Kidney epithelial cell (primary cell): ENCODE data around the gene CKB. TPM values are rescaled to one million over a fixed set of nuclear protein-coding genes. Genes with fewer than 3 reads are reported as not detected.

Experiments
- DNase-seq: peaks from one replicate; pipeline ENCODE4 v3.0.0-alpha.2; 2010; ENCODE audit warnings: low read depth
- H3K27me3 ChIP-seq: 2 replicates; pipeline ENCODE4 v1.6.0; 2011; ENCODE audit warnings: low read length; ENCODE audit not compliant: control insufficient read depth, insufficient read depth
- H3K36me3 ChIP-seq: 2 replicates; pipeline ENCODE4 v1.5.1; 2011; ENCODE audit warnings: low read length; ENCODE audit not compliant: control insufficient read depth, insufficient read depth
- H3K4me3 ChIP-seq: 2 replicates; pipeline ENCODE4 v1.5.1; 2011; ENCODE audit warnings: low read depth, mild to moderate bottlenecking, control low read depth, low read length
- CTCF ChIP-seq: IDR thresholded peaks from 2 replicates; pipeline ENCODE4 v1.5.1; 2011; ENCODE audit warnings: mild to moderate bottlenecking, moderate library complexity, low read length, control low read depth, inconsistent platforms; ENCODE audit not compliant: insufficient read depth, poor library complexity, severe bottlenecking
- total RNA-seq: library from RNA; depleted of rRNA; stranded (reverse); fragments of >200 nt; gene quantifications from 2 replicates; pipeline ENCODE4 v1.2.3, GENCODE V29; 2015

CKB gene
- total RNA-seq, 1 donor from 2014 or later: 78.7 TPM

GRCh38 chr14:103558071-103558882 is 35.6 kb upstream of the CKB start:
- no peaks in the 10 kb centered on the region for H3K36me3 ChIP-seq
- no peak for TF ChIP-seq CTCF
- DNase-seq: peak; percentile 98
- no peak overlapping the region for H3K4me3 ChIP-seq
- no peaks in the 10 kb centered on the region for H3K27me3 ChIP-seq

GRCh38 chr14:103556946-103557758 is 34.5 kb upstream of the CKB start:
- no peak for DNase-seq
- no peak for TF ChIP-seq CTCF
- Histone ChIP-seq H3K27me3 (no peaks in the 10 kb centered on the region), H3K36me3 (no peaks in the 10 kb centered on the region), H3K4me3 (no peak overlapping the region)

- Histone ChIP-seq H3K36me3 (no peaks in the 10 kb centered on the region), H3K4me3 (no peak overlapping the region), H3K27me3 (no peaks in the 10 kb centered on the region)
- DNase-seq: no peak
- TF ChIP-seq CTCF: no peak
These were observed 33.1 kb upstream of the CKB start for GRCh38 chr14:103555559-103556337.

GRCh38 chr14:103552846-103553210 is 30.2 kb upstream of the CKB start:
- Histone ChIP-seq H3K36me3 (no peaks in the 10 kb centered on the region), H3K4me3 (no peak overlapping the region)
- TF ChIP-seq CTCF: no peak

GRCh38 chr14:103552011-103552845 is 29.6 kb upstream of the CKB start:
- peak; percentile 91 for DNase-seq

More at GRCh38 chr14:103552846-103553210, 30.2 kb upstream of the CKB start:
- DNase-seq: no peak
- H3K27me3 ChIP-seq: no peaks in the 10 kb centered on the region

More at GRCh38 chr14:103552011-103552845, 29.6 kb upstream of the CKB start:
- no peak for TF ChIP-seq CTCF
- H3K4me3 ChIP-seq: no peak overlapping the region
- no peaks in the 10 kb centered on the region for H3K36me3 ChIP-seq
- no peaks in the 10 kb centered on the region for H3K27me3 ChIP-seq
